B cell (primary cell): ENCODE results near the gene STAMBPL1. TPM values are rescaled to one million over a fixed set of nuclear protein-coding genes. Genes with fewer than 3 reads are reported as not detected.

ENCODE experiments used
- ATAC-seq: fragments of 200-7000 bp; cut with Tn5 transposase; one replicate; pipeline ENCODE4 v1.10.0; 2021; ENCODE audit warnings: low read depth, mild to moderate bottlenecking, moderate number of reproducible peaks, moderate library complexity
- CTCF ChIA-PET: fragments of 350-600 bp; sonication (Branson Sonifier 250); formaldehyde crosslinking; loops from one replicate; lab custom pipeline; 2021; ENCODE audit warnings: antibody characterized with exemption, inconsistent platforms; lab: Charles Lee
- POLR2A ChIA-PET: fragments of 350-600 bp; sonication (Branson Sonifier 250); formaldehyde crosslinking; loops from one replicate; lab custom pipeline; 2021; ENCODE audit warnings: antibody characterized with exemption; lab: Charles Lee
- DNase-seq: peaks from one replicate; pipeline ENCODE4 v3.0.0; 2013
- H2AFZ ChIP-seq: 2 replicates; pipeline ENCODE4 v1.6.1; 2012; ENCODE audit warnings: mild to moderate bottlenecking, low read depth, low read length; ENCODE audit not compliant: insufficient read depth, poor library complexity, severe bottlenecking
- H3K27ac ChIP-seq, 2 donors: 1 replicate in 1 of 2; 2 replicates in 1 of 2; pipeline ENCODE4 v1.5.1; 2012 to 2013; ENCODE audit warnings: low read length in 2 of 2, mild to moderate bottlenecking in 2 of 2, moderate library complexity in 1 of 2
- H3K27me3 ChIP-seq, 4 experiments: fragments of 200-600 bp in 1 of 4; sonication (generic) in 1 of 4; replicated peaks in 1 of 4; 1 replicate in 2 of 4; 2 replicates in 2 of 4; pipeline versions ENCODE4 v1.6.1 to v1.7.0; 2013 to 2016; ENCODE audit warnings: low read length in 3 of 4, mild to moderate bottlenecking in 2 of 4, mixed read lengths in 1 of 4, moderate library complexity in 1 of 4; ENCODE audit not compliant: insufficient read depth in 4 of 4, control insufficient read depth in 3 of 4; ENCODE audit errors: control extremely low read depth in 1 of 4
- H3K36me3 ChIP-seq, 2 experiments: replicated peaks in 1 of 2; 1 replicate in 1 of 2; 2 replicates in 1 of 2; pipeline versions ENCODE4 v1.6.1 to v1.7.1; 2013; ENCODE audit warnings: low read length in 1 of 2; ENCODE audit not compliant: insufficient read depth in 2 of 2, control insufficient read depth in 1 of 2; ENCODE audit errors: control extremely low read depth in 1 of 2, extremely low read depth in 1 of 2
- H3K4me1 ChIP-seq, 2 donors: fragments of 200-600 bp in 1 of 2; sonication (generic) in 1 of 2; 1 replicate in 1 of 2; 2 replicates in 1 of 2; pipeline versions ENCODE4 v1.5.1 to v1.6.1; 2013 to 2017; ENCODE audit warnings: low read length in 2 of 2; ENCODE audit not compliant: control insufficient read depth in 2 of 2, insufficient read depth in 2 of 2
- H3K4me2 ChIP-seq: replicated peaks from 2 replicates; pipeline ENCODE3; 2012; ENCODE audit warnings: mild to moderate bottlenecking, low read depth, low read length; ENCODE audit not compliant: poor library complexity, severe bottlenecking
- H3K4me3 ChIP-seq, 5 experiments: fragments of 200-600 bp in 1 of 5; sonication (generic) in 1 of 5; 1 replicate in 3 of 5; 2 replicates in 2 of 5; pipeline versions ENCODE4 v1.5.1 to v1.7.0; 2011 to 2016; ENCODE audit warnings: low read length in 4 of 5, mild to moderate bottlenecking in 4 of 5, low read depth in 2 of 5, control low read depth in 1 of 5, moderate library complexity in 1 of 5; ENCODE audit not compliant: insufficient read depth in 1 of 5; ENCODE audit errors: control extremely low read depth in 1 of 5, extremely low read depth in 1 of 5
- H3K79me2 ChIP-seq: fragments of 200-600 bp; sonication (generic); one replicate; pipeline ENCODE4 v1.6.0; 2016; ENCODE audit warnings: low read length; ENCODE audit not compliant: control insufficient read depth, insufficient read depth
- H3K9ac ChIP-seq: fragments of 200-600 bp; sonication (generic); 2 replicates; pipeline ENCODE4 v1.6.1; 2017; ENCODE audit warnings: mild to moderate bottlenecking, low read length, moderate library complexity
- H3K9me3 ChIP-seq, 3 donors: one replicate each; pipeline versions ENCODE4 v1.6.1 to v1.7.1; 2013; ENCODE audit warnings: low read length in 2 of 3; ENCODE audit not compliant: control insufficient read depth in 2 of 3, insufficient read depth in 1 of 3; ENCODE audit errors: control extremely low read depth in 1 of 3
- H4K20me1 ChIP-seq: 2 replicates; pipeline ENCODE4 v1.6.0; 2012; ENCODE audit warnings: mild to moderate bottlenecking, low read length; ENCODE audit not compliant: insufficient read depth, control insufficient read depth, poor library complexity, severe bottlenecking
- H3K27ac Mint-ChIP-seq: one replicate; pipeline ENCODE4 v1.8.0; 2021; ENCODE audit warnings: mixed read lengths
- H3K27me3 Mint-ChIP-seq: one replicate; pipeline ENCODE4 v1.8.0; 2021; ENCODE audit warnings: mixed read lengths
- H3K4me1 Mint-ChIP-seq: one replicate; pipeline ENCODE4 v1.8.0; 2021; ENCODE audit warnings: mixed read lengths
- H3K4me3 Mint-ChIP-seq: one replicate; pipeline ENCODE4 v1.8.0; 2021; ENCODE audit warnings: mixed read lengths
- H3K9me3 Mint-ChIP-seq: one replicate; pipeline ENCODE4 v1.8.0; 2022; ENCODE audit warnings: mixed read lengths; ENCODE audit not compliant: insufficient read depth
- CTCF ChIP-seq: fragments of 200-600 bp; IDR thresholded peaks from one replicate; pipeline ENCODE4 v1.8.0; 2022; ENCODE audit warnings: antibody characterized with exemption, mild to moderate bottlenecking
- EZH2 ChIP-seq: IDR thresholded peaks from 2 replicates; pipeline ENCODE4 v1.6.1; 2012; ENCODE audit warnings: borderline replicate concordance, low read depth, mild to moderate bottlenecking, moderate library complexity, low read length; ENCODE audit not compliant: insufficient read depth, poor library complexity, severe bottlenecking
- WGBS: methylation state at CpG from one replicate; pipeline ENCODE4 v1.1.5; 2013; ENCODE audit warnings: missing lambda C conversion rate; ENCODE audit not compliant: insufficient coverage; 5-methylcytosine and 5-hydroxymethylcytosine counted together
- intact Hi-C: fragments of 100-400 bp; cut with micrococcal nuclease; formaldehyde crosslinking; loops from one replicate; pipeline ENCODE4 v1.10.0; 2022
- polyA plus RNA-seq: library from polyadenylated mRNA; depleted of rRNA; stranded (reverse); fragments of >200 nt; gene quantifications from 2 replicates; pipeline ENCODE4 v1.2.3, GENCODE V29; 2012
- total RNA-seq, 2 donors: library from RNA; stranded (reverse); fragments of 120-200 nt in 1 of 2; gene quantifications; 1 replicate in 1 of 2; 2 replicates in 1 of 2; pipeline versions ENCODE4 v1.2.3 to v1.2.4, GENCODE V29; 2013 to 2022

The STAMBPL1 gene
- total and polyA plus RNA-seq, 2 donors (not counting 1 experiment from before 2014, with no cell fraction given), result 50.3 to 64.2 TPM

GRCh38 chr10:88952647-88953111, 72.6 kb downstream of the STAMBPL1 start, which contains the start of gene ACTA2:
TSS of gene ACTA2 (minus strand) at chr10:88952773. CDS start at chr10:88948930, 3,843 bp downstream.
- Histone ChIP-seq H3K36me3 (no peaks in the 10 kb centered on the region), H3K9me3 (peaks cover 1 to 7% (median 4%) of the 10 kb centered on the region in 3 donors), H3K79me2 (no peaks in the 10 kb centered on the region), H3K4me2 (no peak within 1 kb of the TSS), H3K9ac (no peak within 1 kb of the TSS), H3K27ac (no peak within 1 kb of the TSS), H4K20me1 (no peaks in the 10 kb centered on the region), H3K4me1 (no peaks in the 10 kb centered on the region), H3K4me3 (no peak within 1 kb of the TSS), H2AFZ (no peak within 1 kb of the TSS), H3K27me3 (no peaks in the 10 kb centered on the region)
- ATAC-seq (no peak), DNase-seq (no peak)
- H3K27me3 Mint-ChIP-seq, result no peaks in the 10 kb centered on the region
- no peaks in the 10 kb centered on the region for H3K9me3 Mint-ChIP-seq
- no peak for TF ChIP-seq EZH2
- TF ChIP-seq CTCF, result no peak
- intact Hi-C loops, result no loop called here
- no peak within 1 kb of the TSS for H3K4me3 Mint-ChIP-seq
- no peak within 1 kb of the TSS for H3K27ac Mint-ChIP-seq
- ChIA-PET POLR2A (no interaction called here), CTCF (interaction anchor here (0.6 kb wide), 1 partner anchor 132 kb away, joined by 3 read pairs; no protein-coding TSS in a partner anchor)
- WGBS, result 99% methylated on average over 8 of the region's 8 CpGs
- no peaks in the 10 kb centered on the region for H3K4me1 Mint-ChIP-seq

GRCh38 chr10:88953662-88954061, 73.6 kb downstream of the STAMBPL1 start:
- H3K27ac ChIP-seq, result no peak overlapping the region
- H3K9me3 ChIP-seq, result peaks cover 1 to 7% (median 4%) of the 10 kb centered on the region in 3 donors
- H2AFZ ChIP-seq, result no peak overlapping the region
- ATAC-seq (no peak), DNase-seq (no peak)
- Mint-ChIP-seq H3K27ac (no peak overlapping the region), H3K9me3 (no peaks in the 10 kb centered on the region), H3K4me1 (no peaks in the 10 kb centered on the region), H3K27me3 (no peaks in the 10 kb centered on the region), H3K4me3 (no peak overlapping the region)
- H3K27me3 ChIP-seq, result no peaks in the 10 kb centered on the region
- ChIA-PET CTCF (interaction anchor here (0.9 to 1.4 kb wide), 2 partner anchors 19 to 21 kb away, joined by 3 to 7 read pairs; no protein-coding TSS in a partner anchor), POLR2A (no interaction called here)
- no peak for TF ChIP-seq EZH2
- intact Hi-C loops, result no loop called here
- no peaks in the 10 kb centered on the region for H4K20me1 ChIP-seq
- no peaks in the 10 kb centered on the region for H3K36me3 ChIP-seq
- no peak overlapping the region for H3K4me2 ChIP-seq
- 100% methylated on average over 1 of the region's 5 CpGs for WGBS
- H3K79me2 ChIP-seq, result no peaks in the 10 kb centered on the region
- H3K9ac ChIP-seq, result no peak overlapping the region
- H3K4me3 ChIP-seq, result no peak overlapping the region
- H3K4me1 ChIP-seq, result no peaks in the 10 kb centered on the region
